ENCODE results near the gene RSBN1L. TPM values are rescaled to one million over a fixed set of nuclear protein-coding genes. Genes with fewer than 3 reads are reported as not detected.
A peak's percentile ranks its signal among the peaks of the same experiment; 100 is the strongest.

Gene RSBN1L
- total RNA-seq, 1 experiment from 2014 or later = 16.7 TPM

DNA sequence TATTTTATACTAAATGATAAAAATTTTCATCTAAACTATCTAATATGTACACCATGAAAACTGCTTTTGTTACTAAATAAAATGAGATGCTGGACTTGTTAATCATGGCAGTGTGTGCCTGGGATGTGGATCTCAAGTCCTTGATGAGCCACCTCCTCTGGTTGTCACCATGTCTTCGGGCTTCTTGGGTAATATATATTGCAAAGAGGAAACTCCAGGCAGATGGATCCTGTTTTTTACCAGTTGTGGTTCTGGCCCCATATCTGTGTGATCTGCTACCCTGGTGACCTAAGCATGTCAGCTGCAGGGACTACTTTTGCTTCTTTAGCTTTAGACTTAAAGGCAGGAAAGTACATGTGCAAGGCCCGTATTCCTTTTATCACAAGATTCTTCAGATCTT, 55.8 kb downstream of the RSBN1L start:
- H3K27ac Mint-ChIP-seq (ENCODE audit: unreplicated experiment) = no peak overlapping the region
- no peak for DNase-seq
- no peaks in the 10 kb centered on the region for H3K4me1 Mint-ChIP-seq (ENCODE audit: low read depth, unreplicated experiment)
- TF ChIP-seq, protein P1, sequence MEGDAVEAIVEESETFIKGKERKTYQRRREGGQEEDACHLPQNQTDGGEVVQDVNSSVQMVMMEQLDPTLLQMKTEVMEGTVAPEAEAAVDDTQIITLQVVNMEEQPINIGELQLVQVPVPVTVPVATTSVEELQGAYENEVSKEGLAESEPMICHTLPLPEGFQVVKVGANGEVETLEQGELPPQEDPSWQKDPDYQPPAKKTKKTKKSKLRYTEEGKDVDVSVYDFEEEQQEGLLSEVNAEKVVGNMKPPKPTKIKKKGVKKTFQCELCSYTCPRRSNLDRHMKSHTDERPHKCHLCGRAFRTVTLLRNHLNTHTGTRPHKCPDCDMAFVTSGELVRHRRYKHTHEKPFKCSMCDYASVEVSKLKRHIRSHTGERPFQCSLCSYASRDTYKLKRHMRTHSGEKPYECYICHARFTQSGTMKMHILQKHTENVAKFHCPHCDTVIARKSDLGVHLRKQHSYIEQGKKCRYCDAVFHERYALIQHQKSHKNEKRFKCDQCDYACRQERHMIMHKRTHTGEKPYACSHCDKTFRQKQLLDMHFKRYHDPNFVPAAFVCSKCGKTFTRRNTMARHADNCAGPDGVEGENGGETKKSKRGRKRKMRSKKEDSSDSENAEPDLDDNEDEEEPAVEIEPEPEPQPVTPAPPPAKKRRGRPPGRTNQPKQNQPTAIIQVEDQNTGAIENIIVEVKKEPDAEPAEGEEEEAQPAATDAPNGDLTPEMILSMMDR (IDR thresholded peaks at IDR 0.05; ENCODE audit: unreplicated experiment) = no peak
- no TSS peak for BruUV-seq (replicated peaks)
- intact Hi-C loops (cut with micrococcal nuclease; ENCODE audit: unreplicated experiment) = no loop called here
- H3K4me3 Mint-ChIP-seq (ENCODE audit: low read depth, unreplicated experiment) = no peak overlapping the region
- CTCF ChIA-PET = no interaction called here
- no peaks in the 10 kb centered on the region for H3K9me3 Mint-ChIP-seq (ENCODE audit: low read depth, unreplicated experiment)
- peaks cover 1% of the 10 kb centered on the region for H3K36me3 Mint-ChIP-seq (ENCODE audit: insufficient read depth, unreplicated experiment)
- H3K27me3 Mint-ChIP-seq (ENCODE audit: unreplicated experiment) = no peaks in the 10 kb centered on the region

GRCh38 chr7:77753173-77753572, 56.9 kb downstream of the RSBN1L start:
- Mint-ChIP-seq H3K27me3 (ENCODE audit: unreplicated experiment) (no peaks in the 10 kb centered on the region), H3K36me3 (ENCODE audit: insufficient read depth, unreplicated experiment) (no peaks in the 10 kb centered on the region), H3K4me1 (ENCODE audit: low read depth, unreplicated experiment) (no peaks in the 10 kb centered on the region), H3K4me3 (ENCODE audit: low read depth, unreplicated experiment) (no peak overlapping the region), H3K9me3 (ENCODE audit: low read depth, unreplicated experiment) (no peaks in the 10 kb centered on the region), H3K27ac (ENCODE audit: unreplicated experiment) (no peak overlapping the region)
- intact Hi-C loops (cut with micrococcal nuclease; ENCODE audit: unreplicated experiment) = no loop called here
- CTCF ChIA-PET = no interaction called here
- DNase-seq = no peak
- no TSS peak for BruUV-seq (replicated peaks)
- TF ChIP-seq, protein P1 (IDR thresholded peaks at IDR 0.05; ENCODE audit: unreplicated experiment) = no peak

GRCh38 chr7:77757589-77757988, 61.3 kb downstream of the RSBN1L start:
- TF ChIP-seq, protein P1 (IDR thresholded peaks at IDR 0.05; ENCODE audit: unreplicated experiment) = no peak
- CTCF ChIA-PET = no interaction called here
- no TSS peak for BruUV-seq (replicated peaks)
- Mint-ChIP-seq H3K4me1 (ENCODE audit: low read depth, unreplicated experiment) (no peaks in the 10 kb centered on the region), H3K27me3 (ENCODE audit: unreplicated experiment) (no peaks in the 10 kb centered on the region), H3K4me3 (ENCODE audit: low read depth, unreplicated experiment) (no peak overlapping the region), H3K9me3 (ENCODE audit: low read depth, unreplicated experiment) (no peaks in the 10 kb centered on the region), H3K27ac (ENCODE audit: unreplicated experiment) (no peak overlapping the region), H3K36me3 (ENCODE audit: insufficient read depth, unreplicated experiment) (no peaks in the 10 kb centered on the region)
- DNase-seq = no peak
- intact Hi-C loops (cut with micrococcal nuclease; ENCODE audit: unreplicated experiment) = loop anchor here (5.0 kb wide), 1 partner anchor 80 kb away; no protein-coding TSS in a partner anchor

GRCh38 chr7:77759294-77759889, 63.1 kb downstream of the RSBN1L start:
- no peaks in the 10 kb centered on the region for H3K27me3 Mint-ChIP-seq (ENCODE audit: unreplicated experiment)
- no peaks in the 10 kb centered on the region for H3K36me3 Mint-ChIP-seq (ENCODE audit: insufficient read depth, unreplicated experiment)
- H3K9me3 Mint-ChIP-seq (ENCODE audit: low read depth, unreplicated experiment) = no peaks in the 10 kb centered on the region
- H3K4me1 Mint-ChIP-seq (ENCODE audit: low read depth, unreplicated experiment) = no peaks in the 10 kb centered on the region
- no peak overlapping the region for H3K27ac Mint-ChIP-seq (ENCODE audit: unreplicated experiment)
- BruUV-seq (replicated peaks) = no TSS peak
- DNase-seq = peak; percentile 72
- intact Hi-C loops (cut with micrococcal nuclease; ENCODE audit: unreplicated experiment) = loop anchor here (1.0 to 5.0 kb wide), 2 partner anchors 82 to 101 kb away; no protein-coding TSS in a partner anchor
- CTCF ChIA-PET = interaction anchor here (0.9 to 1.0 kb wide), 2 partner anchors 101 to 108 kb away, joined by 3 read pairs; no protein-coding TSS in a partner anchor
- no peak overlapping the region for H3K4me3 Mint-ChIP-seq (ENCODE audit: low read depth, unreplicated experiment)
- TF ChIP-seq, protein P1 (IDR thresholded peaks at IDR 0.05; ENCODE audit: unreplicated experiment) = peak; percentile 30

All from Calu3 (cell line).